Naive thymus-derived CD4-positive, alpha-beta T cell (primary cell): Measurements from ENCODE around the gene IFITM2. TPM values are rescaled to one million over a fixed set of nuclear protein-coding genes. Genes with fewer than 3 reads are reported as not detected.

ENCODE experiments used
- ATAC-seq: fragments of 150-1000 bp; cut with Tn5 transposase; 2 replicates; pipeline ENCODE4 v1.10.0; 2021; ENCODE audit warnings: mild to moderate bottlenecking, moderate library complexity
- CTCF ChIA-PET: fragments of 350-600 bp; sonication (Branson Sonifier 250); formaldehyde crosslinking; loops from one replicate; lab custom pipeline; 2021; ENCODE audit warnings: antibody characterized with exemption; lab: Charles Lee
- POLR2A ChIA-PET: fragments of 350-600 bp; sonication (Branson Sonifier 250); formaldehyde crosslinking; loops from one replicate; lab custom pipeline; 2021; ENCODE audit warnings: antibody characterized with exemption, inconsistent platforms; lab: Charles Lee
- DNase-seq, 9 donors: peaks; one replicate each; pipeline versions ENCODE4 v3.0.0 to v3.0.0-alpha.2; 2020 to 2022; ENCODE audit warnings: mixed read lengths in 1 of 9
- H3K27ac ChIP-seq: one replicate; pipeline ENCODE4 v1.7.0; 2013; ENCODE audit warnings: mild to moderate bottlenecking, low read depth, low read length, moderate library complexity
- H3K27me3 ChIP-seq, 2 donors: one replicate each; pipeline ENCODE4 v1.7.0; 2013; ENCODE audit warnings: low read length in 2 of 2, mild to moderate bottlenecking in 2 of 2, moderate library complexity in 2 of 2; ENCODE audit not compliant: control insufficient read depth in 2 of 2, insufficient read depth in 2 of 2
- H3K36me3 ChIP-seq, 3 experiments: 1 replicate in 2 of 3; 2 replicates in 1 of 3; pipeline ENCODE4 v1.7.0; 2013; ENCODE audit warnings: low read length in 3 of 3, mild to moderate bottlenecking in 3 of 3, moderate library complexity in 1 of 3; ENCODE audit not compliant: insufficient read depth in 3 of 3, control insufficient read depth in 2 of 3
- H3K4me1 ChIP-seq, 2 donors: one replicate each; pipeline ENCODE4 v1.7.0; 2013; ENCODE audit warnings: low read length in 2 of 2, mild to moderate bottlenecking in 2 of 2, moderate library complexity in 1 of 2; ENCODE audit not compliant: control insufficient read depth in 2 of 2, insufficient read depth in 2 of 2
- H3K4me3 ChIP-seq: 2 replicates; pipeline ENCODE4 v1.7.0; 2013; ENCODE audit warnings: mild to moderate bottlenecking, low read length
- H3K9me3 ChIP-seq, 3 experiments: 1 replicate in 2 of 3; 2 replicates in 1 of 3; pipeline ENCODE4 v1.7.0; 2013; ENCODE audit warnings: low read length in 3 of 3; ENCODE audit not compliant: control insufficient read depth in 2 of 3
- H3K27ac Mint-ChIP-seq, 9 donors: one replicate each; pipeline ENCODE4 v1.8.0; 2020 to 2022; ENCODE audit warnings: mixed read lengths in 9 of 9, mild to moderate bottlenecking in 8 of 9, moderate library complexity in 5 of 9, inconsistent platforms in 2 of 9
- H3K27me3 Mint-ChIP-seq, 5 donors: one replicate each; pipeline ENCODE4 v1.8.0; 2021 to 2022; ENCODE audit warnings: mixed read lengths in 5 of 5, mild to moderate bottlenecking in 1 of 5
- H3K36me3 Mint-ChIP-seq, 5 donors: one replicate each; pipeline ENCODE4 v1.8.0; 2020 to 2022; ENCODE audit warnings: mixed read lengths in 5 of 5, mild to moderate bottlenecking in 3 of 5, inconsistent platforms in 1 of 5
- H3K4me1 Mint-ChIP-seq, 7 donors: one replicate each; pipeline ENCODE4 v1.8.0; 2020 to 2022; ENCODE audit warnings: mixed read lengths in 7 of 7, mild to moderate bottlenecking in 3 of 7, inconsistent platforms in 1 of 7
- H3K4me3 Mint-ChIP-seq, 10 donors: one replicate each; pipeline ENCODE4 v1.8.0; 2020 to 2022; ENCODE audit warnings: mild to moderate bottlenecking in 10 of 10, mixed read lengths in 10 of 10, moderate library complexity in 6 of 10, inconsistent platforms in 2 of 10
- H3K9me3 Mint-ChIP-seq, 11 donors: one replicate each; pipeline ENCODE4 v1.8.0; 2020 to 2022; ENCODE audit warnings: mixed read lengths in 11 of 11, mild to moderate bottlenecking in 4 of 11, inconsistent platforms in 1 of 11, moderate library complexity in 1 of 11
- intact Hi-C, 2 donors: fragments of 100-400 bp; cut with micrococcal nuclease; formaldehyde crosslinking; loops; one replicate each; pipeline ENCODE4 v1.15.1; 2023
- polyA plus RNA-seq, 2 donors: library from polyadenylated mRNA; unstranded; fragments of 300-500 nt; fragmentation: Illumina TruSeq; gene quantifications; one replicate each; pipeline ENCODE4 v1.2.3, GENCODE V29; 2021
- total RNA-seq, 6 experiments: library from RNA in 5 of 6; stranded (reverse) in 5 of 6; gene quantifications; 1 replicate in 5 of 6; 2 replicates in 1 of 6; pipeline ENCODE4 v1.2.3 and lab custom pipeline; 2021 to 2026

Gene IFITM2
- total and polyA plus RNA-seq, 7 experiments from 2014 or later: 143 to 3,315 (median 530) TPM

DNA sequence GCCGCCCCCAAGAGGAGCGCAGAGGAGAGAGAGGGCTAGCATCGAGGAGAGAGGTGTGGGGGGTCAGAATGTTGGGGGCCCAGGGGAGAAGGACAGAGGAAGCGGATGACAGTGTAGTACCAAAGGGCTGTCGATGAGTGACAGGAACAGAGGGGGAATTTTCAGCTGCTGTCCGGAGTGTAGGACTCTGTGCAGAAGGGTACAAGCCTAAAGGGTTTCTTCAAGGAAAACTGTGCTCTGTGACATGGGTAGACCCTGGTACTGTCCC, 34.8 kb upstream of the IFITM2 start:
- no peak overlapping the region for H3K27ac ChIP-seq
- Mint-ChIP-seq H3K4me1 (peaks cover 29 to 58% (median 38%) of the 10 kb centered on the region in 7 donors), H3K27ac (peak overlapping the region in 6 of 9 donors; percentile 32 to 91 (median 74)), H3K9me3 (peaks cover 0 to 11% (median 0%) of the 10 kb centered on the region in 11 donors), H3K4me3 (no peak overlapping the region), H3K36me3 (peaks cover 0 to 21% (median 11%) of the 10 kb centered on the region in 5 donors), H3K27me3 (peaks cover 0 to 31% (median 0%) of the 10 kb centered on the region in 5 donors)
- no peak for DNase-seq
- ChIA-PET POLR2A (interaction anchor here (1.7 to 13.0 kb wide), 3 partner anchors 13 to 177 kb away, joined by 4 to 192 read pairs (median 4); partner anchors contain the start of genes NLRP6, PGGHG and PTDSS2), CTCF (interaction anchor here (1.1 to 1.4 kb wide), 2 partner anchors 13 to 22 kb away, joined by 3 read pairs; no protein-coding TSS in a partner anchor)
- no peak overlapping the region for H3K4me3 ChIP-seq
- no peak for ATAC-seq
- no peaks in the 10 kb centered on the region for H3K9me3 ChIP-seq
- H3K27me3 ChIP-seq: no peaks in the 10 kb centered on the region
- peaks cover 20 to 22% of the 10 kb centered on the region in 2 donors for H3K4me1 ChIP-seq
- intact Hi-C loops: no loop called here
- no peaks in the 10 kb centered on the region for H3K36me3 ChIP-seq

GRCh38 chr11:276219-276618, 31.4 kb upstream of the IFITM2 start:
- Histone ChIP-seq H3K4me1 (peaks cover 6 to 13% of the 10 kb centered on the region in 2 donors), H3K4me3 (no peak overlapping the region), H3K36me3 (no peaks in the 10 kb centered on the region), H3K9me3 (no peaks in the 10 kb centered on the region), H3K27me3 (no peaks in the 10 kb centered on the region), H3K27ac (no peak overlapping the region)
- Mint-ChIP-seq H3K36me3 (peaks cover 0 to 31% (median 11%) of the 10 kb centered on the region in 5 donors), H3K4me3 (peak overlapping the region in 1 of 10 donors; percentile 74), H3K27ac (peak overlapping the region in 6 of 9 donors; percentile 72 to 91 (median 87)), H3K27me3 (peaks cover 0 to 42% (median 0%) of the 10 kb centered on the region in 5 donors), H3K4me1 (peaks cover 25 to 46% (median 31%) of the 10 kb centered on the region in 7 donors), H3K9me3 (peaks cover 0 to 11% (median 2%) of the 10 kb centered on the region in 11 donors)
- ChIA-PET CTCF (no interaction called here), POLR2A (interaction anchor here (0.6 to 14.9 kb wide), 5 partner anchors 9 to 83 kb away, joined by 3 to 330 read pairs (median 5); partner anchors contain the start of genes NLRP6 and PGGHG)
- intact Hi-C loops: no loop called here
- ATAC-seq (no peak), DNase-seq (no peak)

GRCh38 chr11:278001-278951, 29.3 kb upstream of the IFITM2 start, which contains the start of gene NLRP6:
TSS of gene NLRP6 (plus strand) at chr11:278407. CDS start at chr11:278570, 163 bp downstream.
- H3K27ac Mint-ChIP-seq: peak within 1 kb of the TSS in 8 of 9 donors; percentile 82 to 93 (median 89)
- H3K4me1 ChIP-seq: peaks cover 22% of the 10 kb centered on the region in 2 donors
- no peaks in the 10 kb centered on the region for H3K36me3 ChIP-seq
- H3K4me1 Mint-ChIP-seq: peaks cover 36 to 62% (median 47%) of the 10 kb centered on the region in 7 donors
- peaks cover 0 to 11% (median 2%) of the 10 kb centered on the region in 11 donors for H3K9me3 Mint-ChIP-seq
- peak within 1 kb of the TSS; percentile 70 to 93 (median 87) for H3K4me3 Mint-ChIP-seq
- DNase-seq (peak in 2 of 9 donors; percentile 22 to 32), ATAC-seq (no peak)
- H3K27me3 ChIP-seq: no peaks in the 10 kb centered on the region
- no peaks in the 10 kb centered on the region for H3K9me3 ChIP-seq
- intact Hi-C loops: no loop called here
- H3K27ac ChIP-seq: peak within 1 kb of the TSS; percentile 61
- POLR2A ChIA-PET: interaction anchor here (0.6 to 15.1 kb wide), 13 partner anchors 2 to 129 kb away, joined by 3 to 330 read pairs (median 4); partner anchors contain the start of genes BET1L, NLRP6, PGGHG and RIC8A
- peaks cover 0 to 47% (median 11%) of the 10 kb centered on the region in 5 donors for H3K36me3 Mint-ChIP-seq
- H3K27me3 Mint-ChIP-seq: peaks cover 0 to 58% (median 0%) of the 10 kb centered on the region in 5 donors
- peak within 1 kb of the TSS; percentile 52 for H3K4me3 ChIP-seq
- CTCF ChIA-PET: interaction anchor here (0.6 to 5.0 kb wide), 6 partner anchors 10 to 481 kb away, joined by 3 to 34 read pairs (median 3); no protein-coding TSS in a partner anchor

- Histone ChIP-seq H3K27ac (peak overlapping the region; percentile 61), H3K27me3 (no peaks in the 10 kb centered on the region), H3K4me3 (peak overlapping the region; percentile 52), H3K36me3 (no peaks in the 10 kb centered on the region), H3K9me3 (no peaks in the 10 kb centered on the region), H3K4me1 (peaks cover 22% of the 10 kb centered on the region in 2 donors)
- ATAC-seq (peak; percentile 48), DNase-seq (peak in 4 of 9 donors; percentile 12 to 35 (median 28))
- intact Hi-C loops: no loop called here
- Mint-ChIP-seq H3K9me3 (peaks cover 0 to 11% (median 2%) of the 10 kb centered on the region in 11 donors), H3K27ac (peak overlapping the region in 6 of 9 donors; percentile 82 to 93 (median 88)), H3K36me3 (peaks cover 0 to 52% (median 14%) of the 10 kb centered on the region in 5 donors), H3K4me3 (peak overlapping the region; percentile 80 to 93 (median 88)), H3K4me1 (peaks cover 39 to 68% (median 53%) of the 10 kb centered on the region in 7 donors), H3K27me3 (peaks cover 0 to 55% (median 0%) of the 10 kb centered on the region in 5 donors)
- ChIA-PET CTCF (interaction anchor here (0.7 to 5.0 kb wide), 5 partner anchors 11 to 92 kb away, joined by 3 to 34 read pairs (median 3); no protein-coding TSS in a partner anchor), POLR2A (interaction anchor here (0.6 to 15.1 kb wide), 20 partner anchors 3 to 256 kb away, joined by 3 to 330 read pairs (median 5); partner anchors contain the start of genes BET1L, HRAS, IFITM2 and NLRP6)
Observed at GRCh38 chr11:279040-279965, 28.3 kb upstream of the IFITM2 start.

DNA sequence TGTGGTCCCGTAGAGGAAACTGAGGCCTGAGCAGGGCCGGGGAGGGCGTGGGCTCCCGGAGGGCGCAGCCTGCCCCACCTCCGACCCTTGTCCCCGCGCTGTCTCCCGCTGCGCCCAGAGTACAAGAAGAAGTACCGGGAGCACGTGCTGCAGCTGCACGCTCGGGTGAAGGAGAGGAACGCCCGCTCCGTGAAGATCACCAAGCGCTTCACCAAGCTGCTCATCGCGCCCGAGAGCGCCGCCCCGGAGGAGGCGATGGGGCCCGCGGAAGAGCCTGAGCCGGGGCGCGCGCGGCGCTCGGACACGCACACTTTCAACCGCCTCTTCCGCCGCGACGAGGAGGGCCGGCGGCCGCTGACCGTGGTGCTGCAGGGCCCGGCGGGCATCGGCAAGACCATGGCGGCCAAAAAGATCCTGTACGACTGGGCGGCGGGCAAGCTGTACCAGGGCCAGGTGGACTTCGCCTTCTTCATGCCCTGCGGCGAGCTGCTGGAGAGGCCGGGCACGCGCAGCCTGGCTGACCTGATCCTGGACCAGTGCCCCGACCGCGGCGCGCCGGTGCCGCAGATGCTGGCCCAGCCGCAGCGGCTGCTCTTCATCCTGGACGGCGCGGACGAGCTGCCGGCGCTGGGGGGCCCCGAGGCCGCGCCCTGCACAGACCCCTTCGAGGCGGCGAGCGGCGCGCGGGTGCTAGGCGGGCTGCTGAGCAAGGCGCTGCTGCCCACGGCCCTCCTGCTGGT, 27.5 kb upstream of the IFITM2 start:
- ATAC-seq: peak; percentile 70
- Histone ChIP-seq H3K36me3 (no peaks in the 10 kb centered on the region), H3K4me1 (peaks cover 22% of the 10 kb centered on the region in 2 donors), H3K4me3 (peak overlapping the region; percentile 75), H3K27me3 (no peaks in the 10 kb centered on the region), H3K9me3 (no peaks in the 10 kb centered on the region), H3K27ac (peak overlapping the region; percentile 61)
- H3K4me3 Mint-ChIP-seq: peak overlapping the region; percentile 85 to 96 (median 90)
- peaks cover 0 to 53% (median 0%) of the 10 kb centered on the region in 5 donors for H3K27me3 Mint-ChIP-seq
- peak in 6 of 9 donors; percentile 40 to 59 (median 54) for DNase-seq
- H3K4me1 Mint-ChIP-seq: peaks cover 37 to 67% (median 53%) of the 10 kb centered on the region in 7 donors
- intact Hi-C loops: loop anchor here (1.0 to 2.0 kb wide), 7 partner anchors 8 to 73 kb away; partner anchors contain the start of genes BET1L (in 1 of the 2), PGGHG (in 1 of the 2) and RIC8A (in 1 of the 2)
- peak overlapping the region in 6 of 9 donors; percentile 84 to 90 (median 86) for H3K27ac Mint-ChIP-seq
- H3K36me3 Mint-ChIP-seq: peaks cover 0 to 55% (median 14%) of the 10 kb centered on the region in 5 donors
- H3K9me3 Mint-ChIP-seq: peaks cover 0 to 11% (median 2%) of the 10 kb centered on the region in 11 donors
- POLR2A ChIA-PET: interaction anchor here (0.6 to 15.1 kb wide), 21 partner anchors 4 to 255 kb away, joined by 3 to 330 read pairs (median 7); partner anchors contain the start of genes BET1L, HRAS, IFITM2 and NLRP6
- CTCF ChIA-PET: interaction anchor here (0.7 to 5.0 kb wide), 8 partner anchors 12 to 75 kb away, joined by 3 to 34 read pairs (median 4); partner anchors contain the start of genes BET1L and RIC8A
